Ovary (tissue), 10 donors: Measurements from ENCODE around the gene HSD11B1L. TPM values are rescaled to one million over a fixed set of nuclear protein-coding genes. Genes with fewer than 3 reads are reported as not detected.

ENCODE experiments used
- DNase-seq, 5 donors: peaks; one replicate each; pipeline ENCODE4 v3.0.0-alpha.2; 2019 to 2020
- H3K27ac ChIP-seq, 2 donors: fragments of 200-600 bp; one replicate each; pipeline versions ENCODE4 v1.5.1 to v1.8.0; 2019 to 2022
- H3K27me3 ChIP-seq: fragments of 200-600 bp; one replicate; pipeline ENCODE4 v1.8.0; 2022
- H3K36me3 ChIP-seq: fragments of 200-600 bp; sonication (generic); one replicate; pipeline ENCODE4 v1.5.1; 2019
- H3K4me1 ChIP-seq: one replicate; pipeline ENCODE4 v1.8.1; 2013; ENCODE audit warnings: mild to moderate bottlenecking, moderate library complexity; ENCODE audit not compliant: insufficient read depth
- H3K4me3 ChIP-seq: fragments of 200-600 bp; sonication (generic); one replicate; pipeline ENCODE4 v1.5.1; 2017
- H3K9me3 ChIP-seq, 2 donors: fragments of 200-600 bp in 1 of 2; sonication (generic) in 1 of 2; one replicate each; pipeline versions ENCODE4 v1.5.1 to v1.8.1; 2013 to 2019; ENCODE audit warnings: mild to moderate bottlenecking in 1 of 2, moderate library complexity in 1 of 2
- CTCF ChIP-seq, 3 donors: fragments of 450-650 bp in 2 of 3; fragments of 200-600 bp in 1 of 3; IDR thresholded peaks; one replicate each; pipeline versions ENCODE4 v1.5.1 to v1.8.0; 2016 to 2022; ENCODE audit warnings: antibody characterized with exemption in 3 of 3, mild to moderate bottlenecking in 1 of 3
- EP300 ChIP-seq: sonication (generic); formaldehyde crosslinking; IDR thresholded peaks from one replicate; pipeline ENCODE4 v1.6.1; 2017; ENCODE audit warnings: antibody characterized with exemption
- POLR2A ChIP-seq: fragments of 450-650 bp; IDR thresholded peaks from one replicate; pipeline ENCODE4 v1.6.1; 2017; ENCODE audit warnings: antibody characterized with exemption, mild to moderate bottlenecking, moderate library complexity
- WGBS, 3 donors: extraction: QIAGEN DNeasy Blood & Tissue Kit in 1 of 3; methylation state at CpG; one replicate each; pipeline versions ENCODE4 v1.1.5 to v1.1.7; 2013 to 2017; 5-methylcytosine and 5-hydroxymethylcytosine counted together
- intact Hi-C, 4 donors: fragments of 100-400 bp; cut with DNase I; formaldehyde crosslinking; loops; one replicate each; pipeline versions ENCODE4 v1.11.0 to v1.15.1; 2022 to 2023
- long read RNA-seq, 3 donors: library from polyadenylated mRNA in 2 of 3; unstranded in 2 of 3; transcript quantifications; one replicate each; pipeline ENCODE4 v2.0.0 and lab custom pipeline, GENCODE V29; 2021 to 2026
- polyA plus RNA-seq, 2 donors: library from polyadenylated mRNA; stranded (reverse); fragments of 200-250 nt in 1 of 2; fragments of 350-450 nt in 1 of 2; fragmentation: Illumina TruSeq in 1 of 2; extraction: RNeasy Lipid Tissue Mini Kit (QIAGEN cat#74804) in 1 of 2; gene quantifications; one replicate each; pipeline ENCODE4 v1.2.3, GENCODE V29; 2013 to 2014
- total RNA-seq, 7 donors: library from RNA; depleted of rRNA in 2 of 7; stranded (reverse); fragments of >200 nt in 2 of 7; fragmentation: NEBNext Ultra II Directional in 3 of 7; extraction: Animal tissue kit (Norgen Biotek cat#: 25700) in 3 of 7; gene quantifications; one replicate each; pipeline versions ENCODE4 v1.1.0 to v1.2.4, GENCODE V29; 2016 to 2023
- donor health status: DM: no; HTN: no; CAD: no; lungs with moderate emphysema.
- donor health status: DM: no; HTN: no; CAD: no.
- donor health status: Bipolar disorder and iron deficiency.
- donor health status: DM: yes; HTN: yes; CAD: no.
- donor health status: DM: no; HTN: no; CAD: no.
- donor health status: DM: yes; HTN: yes; CAD: no.

Gene HSD11B1L, protein sequence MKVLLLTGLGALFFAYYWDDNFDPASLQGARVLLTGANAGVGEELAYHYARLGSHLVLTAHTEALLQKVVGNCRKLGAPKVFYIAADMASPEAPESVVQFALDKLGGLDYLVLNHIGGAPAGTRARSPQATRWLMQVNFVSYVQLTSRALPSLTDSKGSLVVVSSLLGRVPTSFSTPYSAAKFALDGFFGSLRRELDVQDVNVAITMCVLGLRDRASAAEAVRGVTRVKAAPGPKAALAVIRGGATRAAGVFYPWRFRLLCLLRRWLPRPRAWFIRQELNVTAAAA
- total RNA-seq (10 to 100 TPM in 2 of 7 donors, 1 to 10 TPM in 5; 3.1 to 20.7 (median 8.5) TPM), polyA plus RNA-seq (10 to 100 TPM in 1 of 2 donors, 1 to 10 TPM in 1; 3.5 to 10.6 TPM)
- long read RNA-seq, donor 1, partial matches to known transcripts = 5 of 19 reads
- long read RNA-seq, donor 1, other reads (novel, unspliced or antisense) = 8 of 19 reads
- long read RNA-seq, donor 2, partial matches to known transcripts = 0 of 3 reads
- long read RNA-seq, donor 2, other reads (novel, unspliced or antisense) = 0 of 3 reads
- long read RNA-seq, donor 3, partial matches to known transcripts = 2 of 11 reads
- long read RNA-seq, donor 3, other reads (novel, unspliced or antisense) = 5 of 11 reads

DNA sequence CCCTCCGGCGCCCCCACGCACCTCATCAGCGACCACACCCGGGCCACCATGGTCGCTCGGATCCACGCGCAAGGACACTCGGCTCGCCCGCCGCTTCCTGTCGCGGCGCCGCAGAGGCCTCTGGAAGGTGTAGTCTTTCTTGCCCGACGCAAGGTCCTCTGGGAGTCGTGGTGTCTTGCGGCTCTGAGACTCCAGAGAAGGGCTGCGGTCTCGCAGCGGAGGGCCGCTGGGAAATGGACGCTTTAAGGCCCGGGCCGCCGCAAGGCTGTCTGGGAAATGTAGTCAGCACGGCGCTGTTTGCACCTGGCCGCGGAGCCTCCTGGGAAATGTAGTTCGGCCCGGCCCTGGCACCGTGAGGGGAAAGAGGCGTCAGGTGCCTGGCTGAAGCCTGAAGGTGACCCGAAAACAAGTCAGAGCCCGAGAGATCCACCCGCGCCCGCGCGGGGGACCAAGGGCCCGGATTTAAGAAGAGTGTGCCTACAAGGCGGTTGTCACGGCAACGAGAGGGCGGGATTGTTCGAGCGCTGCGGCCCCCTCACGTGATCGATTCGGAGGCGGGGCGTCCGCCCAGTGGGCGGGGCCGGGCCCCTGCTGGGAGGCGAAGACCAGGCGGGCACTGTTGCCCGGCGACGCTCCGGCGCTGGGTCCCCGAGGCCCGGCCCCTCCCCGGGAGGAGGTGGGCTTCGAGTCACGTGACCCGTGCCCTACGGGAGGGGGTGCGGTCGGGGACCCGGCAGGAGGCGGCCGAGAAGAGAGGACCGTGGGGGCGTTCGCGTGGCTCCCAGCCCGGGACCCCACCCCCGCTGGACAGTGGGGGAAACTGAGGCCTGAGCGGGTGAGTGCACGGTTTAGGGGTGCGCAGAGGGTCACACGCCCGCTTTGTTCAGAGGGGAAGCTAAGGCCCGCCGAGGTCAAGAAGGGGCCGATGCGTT lies at the start of gene HSD11B1L, which contains the start of gene MICOS13:
Gene HSD11B1L (plus strand): TSS at position 591 of the 932 bp plus-strand sequence. CDS start 3,806 bp downstream, outside the sequence.
Gene MICOS13 (minus strand): TSS at position 80 of the 932 bp plus-strand sequence. CDS start 30 bp downstream, at position 50.
- Histone ChIP-seq H3K27ac (peak within 1 kb of the TSS; percentile 78 to 88), H3K27me3 (no peaks in the 10 kb centered on the region), H3K4me1 (peaks cover 10% of the 10 kb centered on the region), H3K4me3 (peak within 1 kb of the TSS; percentile 94), H3K9me3 (no peaks in the 10 kb centered on the region), H3K36me3 (no peaks in the 10 kb centered on the region)
- no peak for TF ChIP-seq CTCF (IDR thresholded peaks at IDR 0.05)
- TF ChIP-seq POLR2A = peak; percentile 17
- TF ChIP-seq EP300 = peak; percentile 35
- WGBS, 3 donors = 0 to 1% (median 1%) methylated on average over 84 to 94 of the region's 94 CpGs
- intact Hi-C loops = loop anchor here in 1 of 4 donors (10.0 kb wide), 1 partner anchor 56 kb away; the partner anchor contains the start of genes SAFB and SAFB2
- DNase-seq = peak; percentile 98 to 99 (median 99)

DNA sequence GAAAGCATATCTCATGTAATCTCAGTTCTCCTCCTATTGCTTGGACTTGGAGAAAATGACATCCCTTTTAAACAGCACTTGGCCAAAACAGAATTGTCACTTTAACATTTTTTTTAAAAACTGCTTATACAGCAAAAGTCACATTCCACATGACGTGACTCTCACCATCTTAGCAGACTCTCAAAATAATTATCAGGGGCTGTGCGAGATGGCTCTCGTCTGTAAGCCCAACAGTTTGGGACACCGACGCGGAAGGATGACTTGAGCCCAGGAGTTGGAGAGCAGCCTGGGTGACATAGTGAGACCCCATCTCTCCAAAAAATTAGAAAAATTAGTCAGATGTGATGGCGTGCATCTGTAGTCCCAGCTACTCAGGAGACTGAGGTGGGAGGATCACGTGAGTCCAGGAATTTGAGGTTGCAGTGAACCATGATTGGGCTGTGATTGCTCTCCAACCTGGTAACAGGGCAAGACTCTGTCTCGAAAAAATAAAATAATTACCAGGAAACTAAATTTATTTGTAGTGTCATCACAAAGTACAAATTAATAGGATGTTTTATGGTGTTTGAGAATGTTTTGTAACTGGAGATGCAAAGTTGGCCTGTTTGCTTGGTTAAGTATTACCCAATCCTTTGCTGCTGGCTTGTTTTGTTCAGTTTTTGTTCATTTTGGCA lies 49.1 kb upstream of the HSD11B1L start:
- Histone ChIP-seq H3K4me3 (peak overlapping the region; percentile 3), H3K4me1 (peaks cover 20% of the 10 kb centered on the region), H3K27me3 (no peaks in the 10 kb centered on the region), H3K9me3 (no peaks in the 10 kb centered on the region), H3K27ac (no peak overlapping the region), H3K36me3 (no peaks in the 10 kb centered on the region)
- DNase-seq = no peak
- WGBS, 3 donors = 56 to 68% (median 68%) methylated on average over 9 of the region's 9 CpGs
- TF ChIP-seq CTCF (IDR thresholded peaks at IDR 0.05) = no peak
- TF ChIP-seq POLR2A = no peak
- no peak for TF ChIP-seq EP300
- intact Hi-C loops = no loop called here

DNA sequence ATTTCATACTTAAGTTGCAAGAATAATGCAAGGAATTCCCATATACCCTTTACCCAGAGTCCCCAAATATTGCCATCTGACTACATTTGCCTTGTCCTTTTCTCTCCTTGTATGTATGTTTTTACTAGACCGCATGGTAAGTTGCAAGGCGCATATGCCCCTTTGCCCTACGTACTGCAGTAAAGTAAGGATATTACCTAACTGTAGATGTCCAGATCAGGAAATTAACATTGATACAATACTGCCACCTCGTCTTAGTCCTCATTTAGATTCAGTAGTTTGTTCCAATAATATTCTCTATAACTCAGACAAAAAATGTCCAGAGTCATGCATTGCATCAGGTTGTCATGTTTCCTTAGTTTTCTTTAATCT lies 48.6 kb upstream of the HSD11B1L start:
- DNase-seq = no peak
- TF ChIP-seq CTCF (IDR thresholded peaks at IDR 0.05) (no peak), EP300 (no peak), POLR2A (no peak)
- Histone ChIP-seq H3K27ac (no peak overlapping the region), H3K36me3 (no peaks in the 10 kb centered on the region), H3K9me3 (no peaks in the 10 kb centered on the region), H3K27me3 (no peaks in the 10 kb centered on the region), H3K4me3 (no peak overlapping the region), H3K4me1 (peaks cover 20% of the 10 kb centered on the region)
- WGBS, 3 donors = 74 to 76% (median 75%) methylated on average over 4 of the region's 4 CpGs
- intact Hi-C loops = no loop called here
